ENCODE data around the gene TLCD3B. TPM values are rescaled to one million over a fixed set of nuclear protein-coding genes. Genes with fewer than 3 reads are reported as not detected.

TLCD3B gene
- polyA plus RNA-seq, 1 of the 3 experiments (the other 2 are of a cell fraction), result 3.8 TPM

GRCh38 chr16:30009990-30010843 is 20.9 kb downstream of the TLCD3B start:
- WGBS (ENCODE audit: low lambda C conversion rate), result 75% methylated on average over 24 of the region's 34 CpGs
- H3K36me3 ChIP-seq (replicated peaks in 1 of 2; ENCODE audit: control insufficient read depth in 1 of 2, insufficient read depth in 2 of 2, low read length in 1 of 2), result peaks cover 0 to 4% of the 10 kb centered on the region in 2 experiments
- H2AFZ ChIP-seq (ENCODE audit: low read depth), result no peak overlapping the region
- CTCF ChIA-PET, result interaction anchor here (0.6 to 1.5 kb wide), 4 partner anchors 13 to 191 kb away, joined by 3 to 4 read pairs (median 3); partner anchors contain the start of gene CDIPT
- H3K9ac ChIP-seq, result no peak overlapping the region
- H3K9me2 ChIP-seq, result no peaks in the 10 kb centered on the region
- H3K27me3 ChIP-seq (ENCODE audit: insufficient read depth), result no peaks in the 10 kb centered on the region
- TF ChIP-seq MEF2A (IDR thresholded peaks at IDR 0.05; ENCODE audit: borderline replicate concordance, low read depth) (no peak), NRF1 (IDR thresholded peaks at IDR 0.05; ENCODE audit: low read depth, low read length) (no peak), JUND (IDR thresholded peaks at IDR 0.05) (no peak), EZH2phosphoT487 (IDR thresholded peaks at IDR 0.05; ENCODE audit: borderline replicate concordance, low read depth) (no peak), CTCF (IDR thresholded peaks at IDR 0.05) (no peak), TCF12 (IDR thresholded peaks at IDR 0.05) (no peak), ELF1 (IDR thresholded peaks at IDR 0.05) (no peak), ZBTB33 (IDR thresholded peaks at IDR 0.05; ENCODE audit: borderline replicate concordance, low read depth) (no peak), SIN3A (IDR thresholded peaks at IDR 0.05; ENCODE audit: borderline replicate concordance, low read depth, low read length) (no peak), SMC3 (IDR thresholded peaks at IDR 0.05; ENCODE audit: low read depth, low read length) (no peak), POLR2AphosphoS5 (IDR thresholded peaks at IDR 0.05; ENCODE audit: low read depth, low read length) (no peak), USF1 (IDR thresholded peaks at IDR 0.05; ENCODE audit: borderline replicate concordance, low read depth) (no peak), CHD2 (IDR thresholded peaks at IDR 0.05; ENCODE audit: low read length, partially characterized antibody) (no peak), TEAD4 (IDR thresholded peaks at IDR 0.05; ENCODE audit: borderline replicate concordance, insufficient read depth) (no peak), NFIC (IDR thresholded peaks at IDR 0.05; ENCODE audit: borderline replicate concordance) (no peak), GATA2 (CRISPR knock-in tag; IDR thresholded peaks at IDR 0.05) (no peak), FOXJ3 (CRISPR knock-in tag; IDR thresholded peaks at IDR 0.05) (no peak), RAD21 (IDR thresholded peaks at IDR 0.05; ENCODE audit: low read length) (no peak)
- TF ChIP-seq, protein P1, sequence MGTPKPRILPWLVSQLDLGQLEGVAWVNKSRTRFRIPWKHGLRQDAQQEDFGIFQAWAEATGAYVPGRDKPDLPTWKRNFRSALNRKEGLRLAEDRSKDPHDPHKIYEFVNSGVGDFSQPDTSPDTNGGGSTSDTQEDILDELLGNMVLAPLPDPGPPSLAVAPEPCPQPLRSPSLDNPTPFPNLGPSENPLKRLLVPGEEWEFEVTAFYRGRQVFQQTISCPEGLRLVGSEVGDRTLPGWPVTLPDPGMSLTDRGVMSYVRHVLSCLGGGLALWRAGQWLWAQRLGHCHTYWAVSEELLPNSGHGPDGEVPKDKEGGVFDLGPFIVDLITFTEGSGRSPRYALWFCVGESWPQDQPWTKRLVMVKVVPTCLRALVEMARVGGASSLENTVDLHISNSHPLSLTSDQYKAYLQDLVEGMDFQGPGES (IDR thresholded peaks at IDR 0.05; ENCODE audit: low read depth, low read length), result no peak
- TF ChIP-seq, protein P2, sequence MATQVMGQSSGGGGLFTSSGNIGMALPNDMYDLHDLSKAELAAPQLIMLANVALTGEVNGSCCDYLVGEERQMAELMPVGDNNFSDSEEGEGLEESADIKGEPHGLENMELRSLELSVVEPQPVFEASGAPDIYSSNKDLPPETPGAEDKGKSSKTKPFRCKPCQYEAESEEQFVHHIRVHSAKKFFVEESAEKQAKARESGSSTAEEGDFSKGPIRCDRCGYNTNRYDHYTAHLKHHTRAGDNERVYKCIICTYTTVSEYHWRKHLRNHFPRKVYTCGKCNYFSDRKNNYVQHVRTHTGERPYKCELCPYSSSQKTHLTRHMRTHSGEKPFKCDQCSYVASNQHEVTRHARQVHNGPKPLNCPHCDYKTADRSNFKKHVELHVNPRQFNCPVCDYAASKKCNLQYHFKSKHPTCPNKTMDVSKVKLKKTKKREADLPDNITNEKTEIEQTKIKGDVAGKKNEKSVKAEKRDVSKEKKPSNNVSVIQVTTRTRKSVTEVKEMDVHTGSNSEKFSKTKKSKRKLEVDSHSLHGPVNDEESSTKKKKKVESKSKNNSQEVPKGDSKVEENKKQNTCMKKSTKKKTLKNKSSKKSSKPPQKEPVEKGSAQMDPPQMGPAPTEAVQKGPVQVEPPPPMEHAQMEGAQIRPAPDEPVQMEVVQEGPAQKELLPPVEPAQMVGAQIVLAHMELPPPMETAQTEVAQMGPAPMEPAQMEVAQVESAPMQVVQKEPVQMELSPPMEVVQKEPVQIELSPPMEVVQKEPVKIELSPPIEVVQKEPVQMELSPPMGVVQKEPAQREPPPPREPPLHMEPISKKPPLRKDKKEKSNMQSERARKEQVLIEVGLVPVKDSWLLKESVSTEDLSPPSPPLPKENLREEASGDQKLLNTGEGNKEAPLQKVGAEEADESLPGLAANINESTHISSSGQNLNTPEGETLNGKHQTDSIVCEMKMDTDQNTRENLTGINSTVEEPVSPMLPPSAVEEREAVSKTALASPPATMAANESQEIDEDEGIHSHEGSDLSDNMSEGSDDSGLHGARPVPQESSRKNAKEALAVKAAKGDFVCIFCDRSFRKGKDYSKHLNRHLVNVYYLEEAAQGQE (IDR thresholded peaks at IDR 0.05; ENCODE audit: low read depth, low read length), result no peak
- DNase-seq, result peak; percentile 56
- H3K27ac ChIP-seq (ENCODE audit: low read depth in 2 of 2, low read length in 1 of 2), result no peak overlapping the region
- no peaks in the 10 kb centered on the region for H3F3A ChIP-seq (replicated peaks; ENCODE audit: insufficient read depth)
- H3K9me3 ChIP-seq, result no peaks in the 10 kb centered on the region
- H3K79me2 ChIP-seq (ENCODE audit: insufficient read depth), result no peaks in the 10 kb centered on the region
- H3K4me2 ChIP-seq, result peak overlapping the region; percentile 85; the same call in 1 of the 2 replicates
- H4K20me1 ChIP-seq (ENCODE audit: insufficient read depth), result no peaks in the 10 kb centered on the region
- POLR2A ChIA-PET, result interaction anchor here (0.6 to 1.1 kb wide), 3 partner anchors 10 to 124 kb away, joined by 3 read pairs; partner anchors contain the start of gene ALDOA
- H3K4me1 ChIP-seq (ENCODE audit: control insufficient read depth in 1 of 2, insufficient read depth in 2 of 2, low read depth in 1 of 2, low read length in 1 of 2), result peaks cover 0 to 5% of the 10 kb centered on the region in 2 experiments; a peak in 1 of 4 replicates
- H3K4me3 ChIP-seq (ENCODE audit: low read depth in 2 of 2, low read length in 1 of 2), result peak overlapping the region; percentile 46 to 53; a peak in 2 of 4 replicates
